ENCODE measurements around the gene POGLUT2.
A peak's percentile ranks its signal among the peaks of the same experiment; 100 is the strongest.

The POGLUT2 gene

DNA sequence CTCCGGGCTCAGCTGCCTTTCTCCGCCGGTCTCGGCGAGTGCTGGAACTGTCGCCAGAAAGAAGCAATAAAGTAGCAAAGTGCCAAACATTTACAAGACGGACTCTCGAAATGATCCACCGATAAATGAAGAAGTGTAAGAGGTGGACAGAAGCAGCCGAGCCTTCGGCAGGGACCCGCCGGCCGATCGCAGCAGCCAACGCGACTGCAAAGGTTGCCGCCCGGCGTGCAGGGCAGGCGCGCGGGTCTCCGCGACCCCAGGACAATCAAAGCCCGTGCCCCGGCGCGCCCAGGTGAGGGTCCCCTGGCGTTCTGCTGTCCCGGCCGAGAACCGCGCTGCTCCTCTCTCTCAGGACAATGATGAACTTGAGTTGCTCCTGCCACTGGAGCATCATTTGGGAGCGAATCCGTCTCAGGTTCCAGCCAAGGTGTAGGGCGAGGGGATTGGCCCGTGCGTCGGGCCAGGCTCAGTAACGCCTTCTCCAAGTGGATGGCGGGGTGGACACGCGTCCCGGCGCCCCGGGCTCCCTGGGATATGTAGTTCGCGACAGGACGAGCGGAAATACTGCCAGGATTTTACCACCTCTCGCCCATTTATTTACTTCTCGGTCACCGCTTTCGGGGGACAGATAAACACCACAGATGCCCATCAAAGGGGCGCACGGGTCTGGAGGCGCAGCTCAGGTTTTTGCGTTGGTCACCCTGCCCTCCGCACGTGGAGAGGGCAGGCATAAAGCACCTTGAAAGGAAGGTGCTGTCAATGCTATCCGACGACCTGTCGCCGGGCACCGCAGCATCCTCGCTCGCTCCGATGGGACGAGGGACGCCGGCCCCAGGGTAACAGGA, at the start of gene POGLUT2, which contains the start of gene BIVM:
Gene POGLUT2 (minus strand): TSS at position 396 of the 845 bp plus-strand sequence. CDS start 306 bp downstream, at position 90.
Gene BIVM (plus strand): TSS at position 539 of the 845 bp plus-strand sequence. CDS start 8,149 bp downstream, outside the sequence.
- peak; percentile 92 for DNase-seq (ENCODE audit: low spot score)

- peak; percentile 37 for DNase-seq (ENCODE audit: low spot score)
These were observed 48.8 kb upstream of the POGLUT2 start for GRCh38 chr13:102847272-102848234.

GRCh38 chr13:102846261-102847015, 47.7 kb upstream of the POGLUT2 start:
- peak; percentile 47 for DNase-seq (ENCODE audit: low spot score)

- DNase-seq (ENCODE audit: low spot score): peak; percentile 93
These were observed 47.0 kb upstream of the POGLUT2 start, which contains the start of gene ERCC5 for GRCh38 chr13:102845630-102846260. ERCC5 (plus strand) TSS chr13:102846032; CDS start chr13:102846267, 235 bp downstream.

- DNase-seq (ENCODE audit: low spot score): no peak
These were observed 46.5 kb upstream of the POGLUT2 start for GRCh38 chr13:102845289-102845629.

GRCh38 chr13:102839462-102839861, 40.7 kb upstream of the POGLUT2 start:
- DNase-seq (ENCODE audit: low spot score): no peak

DNA sequence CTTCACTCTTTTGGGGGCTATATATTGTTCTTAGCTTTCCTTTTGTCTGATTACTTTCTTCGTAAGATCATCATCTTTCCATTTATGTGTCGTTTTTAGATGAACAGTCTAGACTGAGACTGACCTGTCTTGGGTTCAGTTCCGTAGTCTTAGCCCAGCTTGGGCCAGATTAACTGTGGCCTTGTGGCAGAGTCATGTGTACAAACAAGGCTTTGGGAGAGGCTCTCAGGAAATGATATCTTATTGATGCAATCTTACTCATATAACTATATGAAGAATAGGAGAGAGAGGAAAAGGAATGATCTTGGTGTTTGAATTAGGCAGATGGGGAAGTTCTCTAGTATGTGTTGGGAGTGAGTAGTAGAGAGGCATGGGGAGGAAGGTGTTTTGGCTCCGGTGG, 40.2 kb upstream of the POGLUT2 start:
- no peak for DNase-seq (ENCODE audit: low spot score)

DNA sequence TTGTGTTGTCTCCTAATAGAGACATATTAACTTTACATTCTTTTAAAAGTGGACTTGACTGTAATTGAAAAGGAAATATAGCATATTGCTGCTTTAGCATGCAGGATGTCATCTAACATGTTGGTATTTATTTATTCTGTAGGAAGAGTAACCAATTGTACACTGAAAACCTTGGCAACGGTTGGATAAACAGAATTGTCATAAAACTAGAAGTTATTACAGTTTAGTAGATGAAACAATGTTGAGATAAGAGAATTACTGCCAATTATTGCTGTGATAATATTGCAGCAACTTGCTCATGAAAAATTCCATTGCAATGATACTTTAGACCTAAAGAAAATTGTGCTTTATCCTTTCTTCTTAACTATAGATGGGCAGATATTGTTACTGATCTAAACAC, 39.5 kb upstream of the POGLUT2 start:
- no peak for DNase-seq (ENCODE audit: low spot score)

- DNase-seq (ENCODE audit: low spot score): no peak
These were observed 37.7 kb upstream of the POGLUT2 start for GRCh38 chr13:102836471-102836870.

- DNase-seq (ENCODE audit: low spot score): no peak
These were observed 31.9 kb upstream of the POGLUT2 start for GRCh38 chr13:102830646-102831045.

DNA sequence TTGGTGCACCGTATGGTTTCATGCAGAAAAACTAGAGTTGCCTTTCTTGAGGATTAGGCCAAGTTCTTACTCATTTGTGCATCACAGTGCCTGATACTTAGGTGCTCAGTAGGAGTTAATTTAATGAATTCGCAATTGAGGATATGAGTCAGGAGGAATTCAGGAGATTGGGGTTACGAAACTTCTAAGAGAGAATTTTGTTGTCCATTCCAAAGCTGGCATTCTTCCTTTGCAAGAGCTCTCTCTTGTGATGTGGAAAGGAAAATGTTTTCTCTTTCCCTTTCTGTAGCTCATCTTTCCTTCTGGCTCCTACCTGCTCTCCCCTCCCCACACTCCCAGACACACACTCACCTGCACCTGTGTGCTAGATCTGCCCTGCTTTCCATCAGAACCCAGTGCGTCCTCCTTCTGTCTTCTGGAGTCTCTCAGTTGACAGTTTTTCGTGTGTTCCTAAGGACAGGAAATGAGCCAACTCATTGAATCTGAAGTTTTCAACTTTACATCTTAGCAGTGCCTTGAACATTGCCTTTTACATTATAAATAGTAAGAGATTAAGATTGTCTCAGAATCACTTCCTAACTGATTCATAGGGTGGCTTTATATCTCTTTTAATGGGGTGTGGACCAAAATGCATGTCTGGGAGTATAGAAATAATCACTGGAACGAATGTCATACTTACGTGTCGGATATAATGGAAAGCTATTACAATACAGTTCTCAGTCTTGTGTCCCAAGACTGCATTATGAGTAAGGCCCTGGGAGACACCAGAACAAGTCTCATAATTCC, 27.3 kb upstream of the POGLUT2 start:
- DNase-seq (ENCODE audit: low spot score): no peak

DNA sequence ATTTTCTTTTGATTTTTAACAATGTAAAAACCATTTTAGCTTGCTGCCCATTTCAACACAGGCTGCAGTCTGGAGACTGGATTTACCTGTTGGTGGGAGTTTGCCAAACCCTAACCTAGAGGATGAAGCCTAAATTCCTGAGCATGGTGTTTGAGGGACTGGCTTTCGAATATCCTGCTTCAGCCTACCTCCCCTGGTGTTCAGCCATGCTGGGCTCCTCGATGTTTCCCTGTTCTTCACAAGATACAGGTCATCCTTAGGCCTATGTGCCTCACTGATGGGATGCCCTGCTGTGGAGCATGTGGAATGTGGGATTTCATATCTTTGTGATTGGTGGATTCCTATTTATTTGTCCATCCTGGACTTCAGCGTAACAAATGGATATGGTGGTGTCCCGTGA, 26.6 kb upstream of the POGLUT2 start:
- no peak for DNase-seq (ENCODE audit: low spot score)

DNA sequence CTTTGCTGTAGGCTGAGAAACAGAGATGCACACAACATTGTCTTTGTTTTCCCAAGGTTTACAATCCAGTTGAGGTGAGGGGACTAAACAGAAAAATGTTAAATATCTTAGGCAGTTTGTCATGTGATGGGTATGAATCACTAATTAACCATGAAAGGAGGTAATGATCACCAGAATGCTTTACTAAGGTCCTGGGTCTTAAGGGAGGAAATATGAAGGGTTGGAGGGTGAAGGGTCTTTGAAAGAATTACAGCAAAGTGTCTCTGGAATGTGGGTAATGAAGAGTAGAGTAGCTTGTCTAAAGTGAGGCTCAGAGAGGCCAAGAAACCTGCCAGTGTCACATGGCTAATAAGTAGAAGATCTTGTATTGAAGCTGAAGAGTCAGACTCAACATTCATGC, 19.1 kb upstream of the POGLUT2 start:
- DNase-seq (ENCODE audit: low spot score): no peak

- no peak for DNase-seq (ENCODE audit: low spot score)
These were observed 18.5 kb upstream of the POGLUT2 start for GRCh38 chr13:102817241-102817640.

DNA sequence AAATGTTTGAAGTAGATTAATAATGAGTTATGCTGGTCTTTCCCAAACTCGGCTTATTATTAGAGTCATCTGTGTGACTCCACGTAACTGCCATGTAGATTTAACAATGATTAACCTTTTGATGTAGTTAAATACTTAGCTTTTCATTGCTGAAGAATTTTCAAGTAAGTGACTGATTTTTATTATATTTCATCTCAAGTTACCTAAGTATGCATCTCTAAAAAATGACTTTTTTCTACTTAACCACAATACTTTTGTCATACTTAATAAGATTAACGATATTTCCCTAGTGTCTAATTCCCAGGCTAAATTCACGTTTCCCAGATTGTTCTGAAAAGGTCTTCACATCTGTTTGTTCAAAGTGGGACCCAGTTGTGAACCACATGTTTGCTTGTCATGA, 17.9 kb upstream of the POGLUT2 start:
- DNase-seq (ENCODE audit: low spot score): no peak

- DNase-seq (ENCODE audit: low spot score): no peak
These were observed 17.0 kb upstream of the POGLUT2 start for GRCh38 chr13:102815788-102816187.

DNA sequence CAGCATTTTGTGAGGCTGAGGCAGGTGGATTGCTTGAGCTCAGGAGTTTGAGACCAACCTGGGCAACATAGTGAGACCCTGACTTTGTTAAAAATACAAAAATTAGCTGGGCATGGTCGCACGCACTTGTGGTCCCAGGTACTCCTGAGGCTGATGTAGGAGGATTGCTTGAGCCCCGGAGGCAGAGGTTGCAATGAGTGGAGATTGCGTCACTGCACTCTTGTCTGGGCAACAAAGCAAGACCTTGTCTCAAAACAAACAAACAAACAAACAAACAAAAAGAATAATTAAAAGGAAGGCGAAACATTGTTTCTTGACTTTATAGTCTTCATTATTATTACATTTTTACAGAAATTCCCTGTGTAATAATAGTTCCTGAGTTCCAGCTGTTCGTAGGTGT, 16.0 kb upstream of the POGLUT2 start:
- no peak for DNase-seq (ENCODE audit: low spot score)

DNA sequence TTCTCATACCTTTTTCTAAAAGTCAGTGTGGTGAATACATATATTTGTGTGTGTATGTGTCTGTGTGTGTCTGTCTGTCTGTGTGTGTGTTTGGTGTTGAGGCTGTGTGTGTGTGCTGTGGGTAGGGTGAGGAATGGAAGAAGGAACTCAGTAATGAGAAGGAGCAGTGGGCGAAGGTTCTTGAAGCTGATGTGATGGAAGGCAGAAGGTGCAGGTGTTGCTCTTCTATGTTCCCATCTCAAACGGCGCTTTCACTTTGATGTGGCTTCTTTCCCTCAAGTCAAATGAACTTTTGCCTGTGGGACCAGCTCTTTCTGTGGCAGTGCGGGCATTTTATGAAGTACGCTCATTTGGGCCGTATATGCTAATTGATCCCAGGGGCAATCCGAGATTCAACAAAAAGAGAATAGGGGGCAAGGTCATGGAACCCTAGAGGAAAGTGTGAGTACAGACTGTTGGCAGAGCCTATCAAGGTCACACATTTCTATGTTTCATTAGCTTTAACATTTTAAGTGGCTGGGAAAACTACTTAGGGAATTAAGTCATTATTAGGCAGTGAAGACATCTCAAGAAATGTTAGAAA, 15.3 kb upstream of the POGLUT2 start:
- DNase-seq (ENCODE audit: low spot score): no peak

- no peak for DNase-seq (ENCODE audit: low spot score)
These were observed 14.0 kb upstream of the POGLUT2 start for GRCh38 chr13:102812611-102813287.

- DNase-seq (ENCODE audit: low spot score): no peak
These were observed 8.9 kb upstream of the POGLUT2 start for GRCh38 chr13:102807699-102808098.
